Fibroblast of lung (primary cell): ENCODE data around the gene DDIT4.

Experiments used
- CTCF ChIP-seq, 2 donors: IDR thresholded peaks in 1 of 2; conservative IDR thresholded peaks in 1 of 2; 1 replicate in 1 of 2; 2 replicates in 1 of 2; pipeline ENCODE4 v1.5.1; 2011 to 2012; ENCODE audit warnings: low read length in 2 of 2, control low read depth in 1 of 2, inconsistent platforms in 1 of 2, low read depth in 1 of 2, mild to moderate bottlenecking in 1 of 2
- EZH2 ChIP-seq: IDR thresholded peaks from 2 replicates; pipeline ENCODE4 v1.5.1; 2012; ENCODE audit warnings: low read length, control low read depth, mild to moderate bottlenecking; ENCODE audit errors: missing control alignments

GRCh38 chr10:72229261-72230251 is 44.2 kb upstream of the DDIT4 start:
- TF ChIP-seq CTCF (conservative IDR thresholded peaks at IDR 0.05 in 1 of 2, IDR thresholded peaks at IDR 0.05 in 1 of 2; ENCODE audit: low read depth in 1 of 2, low read length in 2 of 2) (no peak), EZH2 (no peak)
